T-helper 1 cell treated with Interleukin-12 subunit alpha and Interleukin-12 subunit beta and Interleukin-4 antibody, amounts not matched to agents 30 μg/mL and 1 μg/mL, for 36 hours (primary cell): ENCODE data around the gene C1orf35.
A peak's percentile ranks its signal among the peaks of the same experiment; 100 is the strongest.

ENCODE experiments used
- H3K27ac Mint-ChIP-seq: one replicate; pipeline ENCODE4 v1.8.0; 2021; ENCODE audit warnings: mild to moderate bottlenecking, mixed read lengths
- H3K27me3 Mint-ChIP-seq: one replicate; pipeline ENCODE4 v1.8.0; 2021; ENCODE audit warnings: low read depth, mixed read lengths
- H3K36me3 Mint-ChIP-seq: one replicate; pipeline ENCODE4 v1.8.0; 2021; ENCODE audit warnings: low read depth, mixed read lengths
- H3K4me1 Mint-ChIP-seq: one replicate; pipeline ENCODE4 v1.8.0; 2021; ENCODE audit warnings: low read depth, mixed read lengths
- H3K4me3 Mint-ChIP-seq: one replicate; pipeline ENCODE4 v1.8.0; 2021; ENCODE audit warnings: mild to moderate bottlenecking, moderate library complexity, mixed read lengths
- H3K9me3 Mint-ChIP-seq: one replicate; pipeline ENCODE4 v1.8.0; 2021; ENCODE audit warnings: mixed read lengths

Gene C1orf35

DNA sequence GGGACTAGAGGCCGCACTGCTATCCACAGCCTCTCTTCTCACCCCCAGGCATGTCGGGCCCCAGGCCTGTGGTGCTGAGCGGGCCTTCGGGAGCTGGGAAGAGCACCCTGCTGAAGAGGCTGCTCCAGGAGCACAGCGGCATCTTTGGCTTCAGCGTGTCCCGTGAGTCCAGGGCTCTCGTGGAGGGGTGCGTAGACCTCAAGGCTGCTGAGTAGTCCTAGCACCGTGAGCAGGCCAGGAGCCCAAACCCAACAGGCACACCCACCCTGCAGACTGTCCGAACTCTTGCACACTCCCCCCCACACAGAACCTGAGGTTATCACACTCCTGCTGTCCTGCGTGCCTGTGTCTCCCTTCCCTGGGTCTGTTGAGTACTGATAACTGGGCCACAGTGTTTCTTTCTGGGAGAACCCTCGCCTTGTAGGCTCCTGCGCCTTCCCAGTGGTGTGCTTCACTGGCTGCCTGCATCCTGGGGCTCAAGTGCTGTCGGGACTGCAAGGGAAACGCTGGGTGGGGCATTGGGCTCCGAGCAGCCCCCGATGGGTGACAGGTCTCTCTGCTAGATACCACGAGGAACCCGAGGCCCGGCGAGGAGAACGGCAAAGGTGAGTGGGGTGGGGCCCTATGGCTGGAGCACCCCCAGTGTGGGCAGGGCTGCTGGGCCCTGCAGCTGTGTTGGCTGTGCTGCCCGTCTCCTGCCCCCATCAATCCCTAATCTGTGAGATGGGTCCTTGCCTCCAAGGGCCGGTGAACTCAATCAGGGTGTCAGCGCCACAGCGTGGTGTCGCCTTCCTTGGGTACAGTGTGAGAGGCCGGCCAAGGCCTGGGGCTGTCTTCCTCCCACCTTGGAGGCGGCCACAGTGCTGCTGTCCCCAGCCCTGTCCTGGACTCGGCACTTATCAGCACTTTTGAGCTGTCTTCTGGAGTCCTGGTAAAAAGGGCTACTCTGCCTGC, 42.6 kb upstream of the C1orf35 start:
- Mint-ChIP-seq H3K36me3 (peaks cover 2% of the 10 kb centered on the region), H3K27ac (no peak overlapping the region), H3K9me3 (no peaks in the 10 kb centered on the region), H3K4me1 (peaks cover 17% of the 10 kb centered on the region), H3K27me3 (no peaks in the 10 kb centered on the region), H3K4me3 (no peak overlapping the region)

DNA sequence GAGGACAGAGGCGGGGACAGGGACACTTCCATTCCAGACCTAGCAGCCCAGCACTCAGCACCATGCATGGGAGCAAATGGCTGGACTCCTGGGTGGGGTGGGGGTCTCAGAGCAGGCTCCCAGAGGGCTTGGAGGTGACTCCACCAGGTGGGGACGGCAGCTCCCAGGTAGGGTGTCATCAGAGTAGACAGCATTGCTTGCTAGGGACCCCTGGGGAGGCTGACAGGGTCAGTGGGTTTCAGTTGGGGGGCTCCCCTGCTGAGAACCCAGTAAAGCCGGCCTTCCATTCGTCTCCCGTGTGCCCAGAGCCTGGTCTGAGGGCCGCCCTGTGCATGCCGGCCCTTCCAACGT, 41.8 kb upstream of the C1orf35 start:
- Mint-ChIP-seq H3K36me3 (peaks cover 2% of the 10 kb centered on the region), H3K27me3 (no peaks in the 10 kb centered on the region), H3K4me3 (no peak overlapping the region), H3K4me1 (peaks cover 17% of the 10 kb centered on the region), H3K9me3 (no peaks in the 10 kb centered on the region), H3K27ac (no peak overlapping the region)

DNA sequence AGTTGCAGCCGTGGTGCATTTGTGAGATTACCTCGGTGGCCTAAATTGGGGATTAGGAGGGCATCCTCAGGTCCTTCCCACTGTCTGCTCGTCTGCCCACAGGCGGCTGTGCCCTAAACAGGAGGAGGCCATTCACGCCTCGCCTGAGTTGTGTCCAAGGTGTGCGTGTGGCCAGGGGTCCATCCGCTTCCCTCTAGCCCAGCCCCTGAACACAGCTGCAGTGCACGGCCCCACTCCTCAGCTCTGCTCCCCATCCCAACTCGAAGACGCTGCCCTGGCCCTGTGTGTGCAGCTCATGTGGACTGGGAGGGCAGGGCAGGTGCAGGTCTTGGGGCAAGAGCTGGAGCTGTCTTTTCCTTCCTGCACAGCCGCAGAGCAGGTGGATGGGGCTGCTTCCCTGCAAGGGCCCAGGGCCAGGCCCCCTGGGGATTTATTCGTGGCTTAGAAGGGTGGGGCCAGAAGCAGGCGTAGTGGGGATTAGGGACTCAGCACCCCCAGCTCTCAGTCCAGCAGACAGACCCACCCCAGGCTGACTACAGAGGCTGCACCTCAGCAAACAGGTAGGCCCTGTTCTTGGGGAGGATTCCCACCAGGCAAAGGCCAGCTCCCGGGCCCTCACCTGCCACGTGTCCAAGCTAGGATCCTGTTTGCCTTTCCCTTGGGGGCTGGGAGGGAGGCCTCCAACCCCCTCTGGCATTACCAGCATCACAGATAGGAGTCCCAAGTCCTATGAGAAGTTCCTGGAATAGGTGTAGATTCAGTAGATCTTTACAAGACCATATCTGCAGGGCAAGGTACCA, 41.3 kb upstream of the C1orf35 start:
- H3K4me3 Mint-ChIP-seq: peak overlapping the region; percentile 17
- H3K4me1 Mint-ChIP-seq: peaks cover 19% of the 10 kb centered on the region
- no peaks in the 10 kb centered on the region for H3K9me3 Mint-ChIP-seq
- no peak overlapping the region for H3K27ac Mint-ChIP-seq
- H3K36me3 Mint-ChIP-seq: peaks cover 2% of the 10 kb centered on the region
- no peaks in the 10 kb centered on the region for H3K27me3 Mint-ChIP-seq

DNA sequence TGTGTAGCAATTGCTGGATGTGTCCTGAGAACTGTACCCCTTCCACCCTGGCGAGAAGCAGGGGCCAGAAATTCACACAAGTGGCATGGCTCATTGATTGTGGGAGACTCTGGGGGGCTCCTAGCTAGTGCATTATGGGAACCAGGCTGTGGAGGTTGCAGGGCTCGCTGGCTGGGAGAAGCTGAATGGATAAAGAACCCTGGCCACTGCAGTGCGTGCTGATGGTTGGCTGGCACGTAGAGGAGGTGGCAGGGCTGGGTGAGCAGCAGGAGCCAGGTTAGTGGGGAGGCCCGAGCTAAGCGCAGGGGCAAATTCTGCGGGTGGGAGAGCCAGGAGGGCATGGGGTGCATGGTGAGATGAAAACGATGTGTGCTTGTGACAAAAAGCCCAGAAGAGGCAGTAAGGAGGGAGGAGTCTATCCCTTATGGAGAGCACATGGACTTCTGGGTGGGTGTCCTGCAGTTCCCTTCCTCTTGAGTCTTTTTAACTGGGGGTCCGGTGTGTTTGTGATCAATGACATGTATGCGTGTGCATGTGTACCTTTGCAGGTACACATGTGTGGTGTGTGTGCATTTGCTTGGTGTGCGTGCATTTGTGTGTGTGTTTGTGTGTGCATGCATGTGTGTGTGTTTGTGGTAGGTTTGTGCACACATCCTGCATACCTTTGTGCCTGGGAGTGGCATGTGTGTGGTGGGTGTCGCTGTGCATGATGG, 40.5 kb upstream of the C1orf35 start:
- Mint-ChIP-seq H3K4me1 (peaks cover 19% of the 10 kb centered on the region), H3K36me3 (peaks cover 2% of the 10 kb centered on the region), H3K9me3 (no peaks in the 10 kb centered on the region), H3K27me3 (no peaks in the 10 kb centered on the region), H3K4me3 (peak overlapping the region; percentile 99), H3K27ac (peak overlapping the region; percentile 57)

DNA sequence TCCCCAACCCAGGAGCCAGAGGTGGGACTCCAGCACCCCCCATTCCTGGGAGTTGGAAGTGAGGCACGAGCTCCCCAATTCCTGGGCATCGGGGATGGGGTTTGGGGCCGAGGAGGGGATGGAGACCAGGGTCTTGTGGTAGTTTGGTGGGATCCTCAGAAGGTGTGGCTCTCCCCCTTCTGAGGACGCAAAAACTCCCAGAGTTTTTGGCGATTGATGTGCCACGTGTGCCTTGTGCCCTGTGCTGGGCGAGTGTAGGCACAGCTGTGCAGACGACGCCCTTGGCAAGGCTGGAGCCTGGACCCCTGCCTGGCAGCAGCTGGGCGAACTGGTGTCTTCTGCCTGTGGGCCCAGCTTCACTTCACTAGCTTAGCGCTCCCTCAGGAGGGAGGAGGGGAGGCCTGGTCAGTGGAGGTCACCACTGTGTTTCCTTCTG, 39.6 kb upstream of the C1orf35 start:
- no peaks in the 10 kb centered on the region for H3K9me3 Mint-ChIP-seq
- H3K4me1 Mint-ChIP-seq: peaks cover 19% of the 10 kb centered on the region

DNA sequence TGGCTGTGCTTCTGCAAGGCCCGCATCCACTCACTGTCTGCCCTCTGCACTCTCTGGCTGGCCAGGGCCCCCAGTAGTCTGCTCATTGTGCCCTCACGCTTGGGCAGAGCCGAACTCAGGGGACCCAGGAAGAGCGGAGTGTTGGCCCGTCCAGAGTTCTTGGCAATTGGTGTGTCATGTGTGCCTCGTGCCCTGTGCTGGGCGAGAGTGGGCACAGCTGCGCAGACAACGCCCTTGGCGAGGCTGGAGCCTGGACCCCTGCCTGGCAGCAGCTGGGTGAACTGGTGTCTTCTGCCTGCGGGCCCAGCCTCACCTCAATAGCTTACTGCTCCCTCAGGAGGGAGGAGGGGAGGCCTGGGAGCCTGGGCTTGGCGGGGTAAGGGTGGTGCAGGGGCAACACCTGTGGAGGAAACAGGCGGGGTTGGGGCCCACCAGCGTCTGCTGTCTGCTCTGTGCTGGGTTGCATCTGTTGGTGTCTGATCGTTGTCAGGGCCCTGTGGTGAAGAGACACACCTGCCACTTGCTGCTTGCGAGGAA, 39.1 kb upstream of the C1orf35 start:
- peaks cover 20% of the 10 kb centered on the region for H3K4me1 Mint-ChIP-seq
- H3K27me3 Mint-ChIP-seq: peaks cover 4% of the 10 kb centered on the region
- peak overlapping the region; percentile 99 for H3K4me3 Mint-ChIP-seq
- H3K27ac Mint-ChIP-seq: peak overlapping the region; percentile 49
- no peaks in the 10 kb centered on the region for H3K9me3 Mint-ChIP-seq
- peaks cover 2% of the 10 kb centered on the region for H3K36me3 Mint-ChIP-seq

More for the DNA sequence above, 39.6 kb upstream of the C1orf35 start:
- Mint-ChIP-seq H3K36me3 (peaks cover 2% of the 10 kb centered on the region), H3K27me3 (no peaks in the 10 kb centered on the region), H3K4me3 (peak overlapping the region; percentile 99), H3K27ac (peak overlapping the region; percentile 36)

DNA sequence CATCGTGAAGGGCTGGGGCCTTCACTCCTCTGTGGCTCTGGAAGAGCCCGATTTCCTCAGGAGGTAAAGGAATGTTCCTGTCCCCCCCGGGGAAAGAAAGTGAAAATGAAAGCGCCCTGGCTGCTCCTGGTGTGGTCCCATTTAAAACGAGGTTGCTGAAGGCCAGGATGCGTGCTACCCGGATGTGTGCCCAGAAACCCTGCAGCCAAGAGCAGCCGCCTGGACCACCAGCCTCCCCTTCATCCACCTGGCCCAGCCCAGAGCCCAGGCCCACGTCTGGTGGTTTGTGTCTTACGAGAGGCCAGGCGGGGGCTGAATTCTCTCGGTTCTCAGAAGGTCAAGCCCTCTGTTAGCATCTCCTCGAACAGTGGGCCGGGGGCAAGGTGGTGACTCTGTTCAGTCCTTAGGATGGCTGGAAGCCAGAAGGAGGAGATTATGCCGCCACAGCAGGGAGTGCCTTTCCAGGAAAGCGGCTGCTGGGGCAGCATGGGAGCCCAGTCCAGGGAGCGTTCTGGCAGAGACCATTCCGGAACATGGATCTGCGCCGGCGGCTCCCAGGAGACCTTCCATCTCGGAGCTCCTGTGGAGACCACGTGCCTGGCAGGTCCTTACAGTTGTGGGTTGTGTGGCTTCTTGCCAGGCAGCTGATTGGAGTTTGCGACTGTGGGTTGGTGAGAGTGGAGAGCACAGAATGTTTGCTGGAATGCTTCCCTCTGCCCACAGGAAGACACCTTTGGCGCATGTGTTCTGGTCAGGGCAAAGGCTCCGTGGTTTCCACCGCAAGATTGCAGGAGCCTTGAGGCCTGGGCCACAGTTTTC, 38.3 kb upstream of the C1orf35 start:
- Mint-ChIP-seq H3K4me1 (peaks cover 26% of the 10 kb centered on the region), H3K36me3 (peaks cover 2% of the 10 kb centered on the region), H3K27ac (peak overlapping the region; percentile 98)

DNA sequence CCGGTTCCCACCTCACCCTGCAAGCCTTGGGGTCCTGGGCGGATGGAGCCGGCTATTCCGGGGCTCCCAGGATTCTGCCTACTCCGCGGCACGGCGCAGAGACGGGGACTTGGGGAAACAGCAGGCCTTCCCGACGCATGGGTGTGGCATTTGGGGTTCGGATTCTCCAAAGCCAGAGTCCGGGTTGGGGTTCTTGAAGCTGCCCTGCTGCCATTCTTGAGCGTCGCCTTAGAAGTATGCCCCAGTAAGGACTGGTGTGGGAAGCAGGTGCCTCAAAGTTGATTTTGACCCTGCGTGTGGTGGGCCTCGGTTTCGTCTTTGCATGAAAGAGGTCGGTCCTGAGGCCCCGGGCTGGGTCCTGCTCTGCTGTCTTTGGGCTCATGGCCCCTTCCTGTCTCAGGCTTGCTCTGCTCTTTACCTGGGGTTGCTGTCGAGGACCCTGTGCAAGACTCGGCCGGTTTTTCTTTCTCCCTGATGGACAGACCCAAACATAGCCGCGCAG, 37.6 kb upstream of the C1orf35 start:
- H3K4me1 Mint-ChIP-seq: peaks cover 26% of the 10 kb centered on the region
- peaks cover 18% of the 10 kb centered on the region for H3K27me3 Mint-ChIP-seq
- peaks cover 2% of the 10 kb centered on the region for H3K36me3 Mint-ChIP-seq
- H3K27ac Mint-ChIP-seq: peak overlapping the region; percentile 98
- peak overlapping the region; percentile 99 for H3K4me3 Mint-ChIP-seq
- no peaks in the 10 kb centered on the region for H3K9me3 Mint-ChIP-seq

More for the DNA sequence above, 38.3 kb upstream of the C1orf35 start:
- H3K27me3 Mint-ChIP-seq: peaks cover 11% of the 10 kb centered on the region
- H3K9me3 Mint-ChIP-seq: no peaks in the 10 kb centered on the region
- peak overlapping the region; percentile 99 for H3K4me3 Mint-ChIP-seq

DNA sequence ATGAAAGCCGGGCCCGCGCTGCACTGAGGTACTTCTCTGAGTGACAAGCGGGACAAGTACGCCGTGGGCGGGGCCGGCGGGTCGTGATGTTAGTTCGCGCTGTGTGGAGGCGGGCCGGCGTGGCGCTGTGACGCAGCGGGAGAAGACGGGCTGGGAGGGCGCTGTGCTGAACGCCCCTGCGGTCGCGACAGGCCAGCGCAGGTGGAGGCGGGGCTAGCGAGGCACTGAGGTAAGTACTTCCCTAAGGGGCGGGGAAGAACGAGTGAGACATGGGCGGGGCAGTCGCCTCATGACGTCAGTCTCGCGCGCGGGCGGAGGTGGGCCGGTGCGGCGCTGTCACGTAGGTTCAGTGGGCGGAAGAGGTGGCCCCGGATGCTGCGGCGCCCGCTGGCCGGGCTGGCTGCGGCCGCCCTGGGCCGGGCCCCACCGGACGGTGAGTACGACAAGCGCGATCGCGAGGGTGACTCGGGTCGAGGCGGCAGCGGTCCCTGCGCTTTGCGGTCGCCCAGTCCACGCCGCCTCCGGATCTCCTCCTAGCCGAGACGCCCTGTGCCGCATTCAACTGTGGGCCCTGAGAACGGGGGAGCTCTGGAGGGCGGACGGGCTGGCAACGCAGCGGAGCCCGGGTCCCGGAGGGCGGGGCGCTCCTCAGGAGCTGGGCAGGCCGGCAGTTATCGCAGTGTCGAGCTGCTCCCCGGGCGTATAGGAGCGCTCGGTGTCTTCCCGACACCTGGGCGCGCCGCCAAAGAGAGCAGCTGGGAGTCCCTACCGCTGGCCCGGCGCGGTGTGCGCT, 37.0 kb upstream of the C1orf35 start, which contains the start of gene GUK1:
Gene GUK1 (plus strand): TSS at position 349 of the 793 bp plus-strand sequence. CDS start 24 bp downstream, at position 373.
- Mint-ChIP-seq H3K9me3 (no peaks in the 10 kb centered on the region), H3K36me3 (peaks cover 2% of the 10 kb centered on the region), H3K27ac (peak within 1 kb of the TSS; percentile 99), H3K27me3 (peaks cover 20% of the 10 kb centered on the region), H3K4me1 (peaks cover 26% of the 10 kb centered on the region), H3K4me3 (peak within 1 kb of the TSS; percentile 99)

DNA sequence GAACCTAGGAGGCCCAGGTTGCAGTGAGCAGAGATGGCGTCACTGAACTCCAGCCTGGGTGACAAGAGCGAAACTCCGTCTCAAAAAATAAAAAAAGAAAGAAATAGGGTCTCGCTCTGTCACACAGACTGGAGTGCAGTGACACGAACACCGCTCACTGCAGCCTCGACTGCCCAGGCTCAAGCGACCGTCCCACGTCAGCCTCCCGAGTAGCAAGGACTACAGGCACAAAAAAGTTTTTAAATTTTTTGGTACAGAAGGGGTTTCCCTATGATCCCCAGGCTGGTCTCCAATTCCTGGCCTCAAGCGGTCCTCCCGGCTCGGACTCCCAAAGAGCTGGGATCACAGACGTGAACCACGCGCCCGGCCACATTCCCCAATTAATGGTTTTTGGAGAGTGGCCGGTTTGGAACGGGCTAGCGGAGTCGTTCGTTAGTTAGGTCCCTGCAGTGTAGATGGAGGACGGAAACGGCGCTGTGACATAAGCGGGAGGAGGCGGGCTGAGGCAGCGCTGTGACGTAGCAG, 36.3 kb upstream of the C1orf35 start:
- H3K36me3 Mint-ChIP-seq: peaks cover 2% of the 10 kb centered on the region

DNA sequence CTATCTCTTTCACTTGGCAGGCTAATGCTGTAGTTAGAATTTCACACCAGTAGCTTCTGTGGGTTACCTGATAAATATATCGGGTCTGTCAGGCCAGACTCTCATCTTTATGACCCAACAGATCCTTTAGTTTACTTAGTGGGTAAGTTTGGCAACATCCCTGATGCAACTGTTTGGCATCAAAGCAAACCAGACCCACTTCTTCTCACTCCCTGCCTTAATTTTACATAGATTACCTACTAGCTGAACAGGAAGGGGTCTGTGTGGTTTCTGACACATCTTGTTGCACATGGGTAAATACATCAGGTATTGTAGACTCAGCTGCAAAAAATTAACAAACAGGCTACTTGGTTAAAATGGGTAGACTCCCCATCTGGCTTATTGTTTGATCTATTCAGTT, 33.8 kb upstream of the C1orf35 start:
- Mint-ChIP-seq H3K9me3 (no peaks in the 10 kb centered on the region), H3K36me3 (peaks cover 2% of the 10 kb centered on the region), H3K4me3 (no peak overlapping the region), H3K27me3 (peaks cover 32% of the 10 kb centered on the region), H3K27ac (no peak overlapping the region), H3K4me1 (peaks cover 11% of the 10 kb centered on the region)

More for the DNA sequence above, 36.3 kb upstream of the C1orf35 start:
- Mint-ChIP-seq H3K27ac (peak overlapping the region; percentile 99), H3K27me3 (peaks cover 27% of the 10 kb centered on the region), H3K9me3 (no peaks in the 10 kb centered on the region), H3K4me1 (peaks cover 26% of the 10 kb centered on the region), H3K4me3 (peak overlapping the region; percentile 99)

DNA sequence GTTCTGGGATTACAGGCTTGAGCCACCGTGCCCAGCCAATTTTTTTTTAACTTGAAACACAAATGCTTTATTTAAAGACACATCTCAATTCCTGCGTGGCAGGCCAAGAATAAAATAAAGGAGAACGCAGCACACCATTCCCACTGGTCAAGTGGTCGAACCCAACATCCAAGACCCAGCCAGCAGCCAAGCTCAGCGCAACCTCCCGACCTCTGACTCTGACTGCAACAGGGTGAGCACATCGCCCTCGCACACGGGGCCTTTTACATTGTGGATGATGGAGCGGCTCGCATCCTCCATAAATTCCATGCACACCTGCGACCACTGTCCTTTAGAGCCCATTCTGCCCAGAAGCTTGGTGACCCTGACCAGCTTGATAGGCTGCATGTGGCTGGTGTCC, 31.5 kb upstream of the C1orf35 start:
- Mint-ChIP-seq H3K4me3 (no peak overlapping the region), H3K27me3 (peaks cover 42% of the 10 kb centered on the region), H3K36me3 (no peaks in the 10 kb centered on the region), H3K4me1 (peaks cover 12% of the 10 kb centered on the region), H3K9me3 (no peaks in the 10 kb centered on the region), H3K27ac (no peak overlapping the region)
